Motor neuron (in vitro differentiated cells): ENCODE measurements around the gene MEX3D. TPM values are rescaled to one million over a fixed set of nuclear protein-coding genes. Genes with fewer than 3 reads are reported as not detected.

Experiments used
- ATAC-seq, 8 experiments: fragments of 200-7000 bp; cut with Tn5 transposase; replicated peaks in 6 of 8; 2 replicates each; pipeline ENCODE4 v1.8.0; 2021; ENCODE audit warnings: mild to moderate bottlenecking in 8 of 8, moderate library complexity in 8 of 8
- H3K27ac ChIP-seq, 2 donors: fragments of 250-450 bp; sonication (Bioruptor Pico); 2 replicates each; pipeline ENCODE4 v1.9.0; 2021; ENCODE audit warnings: antibody characterized with exemption in 2 of 2, mild to moderate bottlenecking in 2 of 2, moderate library complexity in 1 of 2
- H3K4me1 ChIP-seq, 2 donors: fragments of 250-450 bp; sonication (Bioruptor Pico); replicated peaks in 1 of 2; 2 replicates each; pipeline ENCODE4 v1.6.1; 2021; ENCODE audit warnings: antibody characterized with exemption in 2 of 2, mild to moderate bottlenecking in 2 of 2, moderate library complexity in 1 of 2
- H3K4me3 ChIP-seq, 5 donors: fragments of 250-450 bp; sonication (Bioruptor Pico); 2 replicates each; pipeline ENCODE4 v1.9.0; 2021; ENCODE audit warnings: antibody characterized with exemption in 5 of 5, mild to moderate bottlenecking in 5 of 5, moderate library complexity in 4 of 5
- WGBS, 10 experiments: fragments of 450-650 bp; shearing (Covaris generic); methylation state at CpG; one replicate each; pipeline ENCODE4 v1.0.0; 2022; 5-methylcytosine and 5-hydroxymethylcytosine counted together
- in situ Hi-C, 9 experiments: fragments of 400-800 bp; cut with MboI; loops; one replicate each; pipeline ENCODE4 v1.15.0; 2021; ENCODE audit warnings: low sequenced_read_pairs in 9 of 9, low pct_unique_long_range_greater_than_20kb in 2 of 9; ENCODE audit not compliant: unreplicated experiment in 9 of 9
- total RNA-seq, 8 experiments: library from RNA; unstranded; fragments of 300-600 nt; gene quantifications; 2 replicates each; pipeline versions ENCODE4 v1.2.3 to v1.2.4, GENCODE V29; 2022

Gene MEX3D
- total RNA-seq = 10 to 100 TPM in 6 of 8 experiments, 1 to 10 TPM in 2; 3.2 to 46.9 (median 18.1) TPM

DNA sequence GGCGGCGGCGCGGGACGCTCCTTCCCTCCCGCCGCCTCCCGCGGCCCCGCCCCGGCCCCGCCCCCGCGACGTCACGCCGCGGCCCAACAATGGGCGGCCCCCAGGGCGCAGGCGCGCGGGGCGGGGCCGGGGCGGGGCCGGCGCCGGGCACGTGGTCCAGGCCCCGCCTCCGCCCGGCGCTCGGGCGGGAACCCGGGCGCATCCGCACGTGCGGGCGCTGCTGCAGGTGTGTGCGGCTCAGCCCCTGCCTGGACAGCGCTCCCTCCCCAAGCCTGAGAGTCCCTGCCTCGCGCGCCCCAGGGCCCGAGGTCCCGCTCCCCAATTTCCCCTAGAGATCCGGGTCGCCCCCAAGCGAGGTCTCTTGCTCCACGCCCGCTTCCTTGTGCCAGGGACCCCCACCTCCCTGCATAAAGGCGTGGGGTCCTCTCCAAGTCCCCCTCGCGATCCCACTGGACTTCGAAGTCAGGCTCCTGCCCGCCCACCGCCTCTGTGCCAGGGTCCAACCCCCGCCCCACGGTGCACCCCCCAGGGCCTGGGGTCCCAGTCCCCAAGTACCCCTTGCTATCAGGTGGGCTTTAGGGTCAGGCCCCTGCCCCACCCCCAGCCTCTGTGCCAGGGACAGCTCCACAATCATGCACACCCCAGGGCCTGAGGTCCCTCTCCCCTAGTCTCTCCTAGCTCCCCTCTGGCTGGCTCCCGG is at the start of gene MEX3D:
TSS of gene MEX3D (minus strand) at position 6 of the 700 bp plus-strand sequence. CDS start 267 bp downstream, outside the sequence.
- in situ Hi-C loops = no loop called here
- WGBS, 10 experiments = no CpG with 5 or more reads among the region's 63 CpGs
- Histone ChIP-seq H3K27ac (peak within 1 kb of the TSS; percentile 91 to 99), H3K4me1 (peaks cover 8 to 13% of the 10 kb centered on the region in 2 donors), H3K4me3 (peak within 1 kb of the TSS; percentile 63 to 96 (median 89))
- peak; percentile 8 to 53 (median 25) for ATAC-seq

GRCh38 chr19:1616875-1617274 is 48.8 kb upstream of the MEX3D start:
- in situ Hi-C loops = no loop called here
- no peak overlapping the region for H3K4me3 ChIP-seq
- ATAC-seq = no peak
- WGBS, 10 experiments = 57 to 100% (median 75%) methylated on average over 2 to 4 of the region's 4 CpGs; no CpG with 5 or more reads in 2 of the 10 experiments
- no peak overlapping the region for H3K27ac ChIP-seq
- H3K4me1 ChIP-seq = no peaks in the 10 kb centered on the region

GRCh38 chr19:1616396-1616795 is 48.3 kb upstream of the MEX3D start:
- no peaks in the 10 kb centered on the region for H3K4me1 ChIP-seq
- ATAC-seq = peak in 1 of 8 experiments; percentile 65
- no peak overlapping the region for H3K27ac ChIP-seq
- no peak overlapping the region for H3K4me3 ChIP-seq
- 45 to 100% (median 97%) methylated on average over 1 to 6 of the region's 8 CpGs; no CpG with 5 or more reads in 3 of the 10 experiments for WGBS, 10 experiments
- in situ Hi-C loops = no loop called here

GRCh38 chr19:1615156-1615765 is 47.1 kb upstream of the MEX3D start:
- in situ Hi-C loops = no loop called here
- 70 to 100% (median 97%) methylated on average over 1 to 5 of the region's 41 CpGs; no CpG with 5 or more reads in 5 of the 10 experiments for WGBS, 10 experiments
- no peak for ATAC-seq
- Histone ChIP-seq H3K4me1 (no peaks in the 10 kb centered on the region), H3K4me3 (no peak overlapping the region), H3K27ac (no peak overlapping the region)

DNA sequence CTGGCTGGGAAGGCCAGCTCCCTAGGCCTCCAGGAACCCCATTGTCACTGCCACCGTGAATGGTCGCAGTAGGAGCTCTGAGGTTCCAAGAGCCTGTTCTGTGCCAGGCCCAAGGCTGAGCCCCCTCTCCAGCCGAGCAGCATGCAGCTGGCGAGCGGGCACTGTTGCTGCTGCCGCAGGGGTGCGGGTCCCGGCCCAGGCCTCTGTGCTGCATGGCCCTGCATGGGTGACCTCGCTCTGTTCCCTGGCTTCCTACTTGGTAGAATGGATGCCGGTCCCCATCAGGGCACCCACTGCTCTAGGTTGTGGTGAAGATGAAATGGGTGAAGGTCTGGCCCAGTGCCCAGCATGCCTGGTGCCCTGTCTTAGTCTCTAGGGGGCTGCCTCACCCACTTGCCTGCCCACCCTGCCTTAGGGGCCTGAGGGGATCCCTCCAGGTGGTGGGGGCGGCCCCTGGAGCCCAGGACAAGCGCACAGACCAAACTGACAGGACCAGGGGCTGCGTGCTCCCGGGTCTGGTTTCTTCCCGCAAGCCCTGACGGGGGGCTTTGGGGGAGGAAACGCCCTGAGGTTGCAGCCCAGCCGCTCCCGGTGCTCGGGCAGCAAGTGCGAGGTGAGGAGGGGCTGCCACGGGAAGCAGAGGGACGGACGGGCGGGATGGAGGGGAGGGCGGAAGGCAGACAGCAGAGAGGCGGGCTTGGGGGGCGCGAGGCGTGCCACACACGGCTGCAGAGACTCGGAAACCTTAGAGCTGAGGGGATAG is 45.9 kb upstream of the MEX3D start:
- WGBS, 10 experiments = 100% methylated on average over 1 to 3 of the region's 32 CpGs; no CpG with 5 or more reads in 7 of the 10 experiments
- Histone ChIP-seq H3K27ac (no peak overlapping the region), H3K4me3 (no peak overlapping the region), H3K4me1 (no peaks in the 10 kb centered on the region)
- in situ Hi-C loops = no loop called here
- no peak for ATAC-seq

DNA sequence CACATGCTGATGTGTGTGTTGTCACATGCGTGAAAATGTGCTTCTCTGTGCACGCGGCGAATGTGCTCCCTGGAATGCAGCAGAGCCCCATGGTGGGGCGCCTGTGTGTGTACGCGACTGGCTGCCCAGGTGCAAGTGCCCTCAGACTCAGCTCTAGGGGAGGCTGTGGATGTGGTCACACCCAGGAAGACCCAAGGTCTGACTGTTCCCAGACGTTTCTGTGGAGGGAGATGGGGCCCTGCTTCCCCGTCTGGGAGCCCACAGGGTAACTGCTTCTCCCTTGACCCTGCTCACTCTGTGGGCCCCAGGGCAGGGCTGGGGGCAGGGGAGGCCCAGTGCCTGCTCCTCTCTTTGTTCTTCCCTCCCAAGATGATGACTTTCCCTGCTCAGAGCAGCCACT is 45.0 kb upstream of the MEX3D start:
- H3K4me1 ChIP-seq = no peaks in the 10 kb centered on the region
- no peak overlapping the region for H3K4me3 ChIP-seq
- in situ Hi-C loops = no loop called here
- no peak overlapping the region for H3K27ac ChIP-seq
- WGBS, 10 experiments = no CpG with 5 or more reads among the region's 9 CpGs
- ATAC-seq = peak in 3 of 8 experiments; percentile 10 to 15 (median 14)

DNA sequence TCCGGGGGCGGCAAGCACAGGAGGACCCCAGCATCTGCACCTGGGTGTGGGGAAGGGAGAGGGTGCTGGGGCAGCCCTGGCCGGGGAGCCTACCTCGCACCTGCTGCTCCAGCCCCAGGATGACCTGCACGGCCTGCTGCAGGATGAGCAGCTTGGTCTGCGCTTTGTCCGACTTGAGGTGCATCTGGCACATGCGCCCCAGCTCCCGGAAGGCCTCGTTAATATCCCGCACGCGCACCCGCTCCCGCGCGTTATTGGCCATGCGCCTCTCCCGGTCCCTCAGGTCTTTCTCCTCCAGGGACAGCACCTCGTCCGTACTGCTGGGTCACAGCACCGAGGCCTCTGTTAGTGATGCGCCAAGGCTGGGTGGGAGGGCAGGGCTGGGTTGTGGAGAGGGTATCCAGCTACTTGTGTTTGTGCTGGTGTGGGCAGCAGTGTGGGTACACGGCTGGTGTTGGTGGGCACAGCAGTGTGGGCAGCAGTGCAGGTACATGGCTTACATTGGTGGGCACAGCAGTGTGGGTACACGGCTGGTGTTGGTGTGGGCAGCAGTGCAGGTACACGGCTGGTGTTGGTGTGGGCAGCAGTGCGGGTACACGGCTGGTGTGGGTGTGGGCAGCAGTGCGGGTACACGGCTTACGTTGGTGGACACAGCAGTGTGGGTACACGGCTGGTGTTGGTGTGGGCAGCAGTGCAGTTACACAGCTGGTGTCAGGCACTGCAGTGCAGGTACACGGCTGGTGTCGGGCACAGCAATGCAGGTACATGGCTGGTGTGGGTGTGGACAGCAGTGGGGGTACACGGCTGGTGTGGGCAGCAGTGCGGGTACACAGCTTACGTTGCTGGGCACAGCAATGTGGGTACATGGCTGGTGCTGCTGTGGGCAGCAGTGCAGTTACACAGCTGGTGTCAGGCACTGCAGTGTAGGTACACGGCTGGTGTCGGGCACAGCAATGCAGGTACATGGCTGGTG is 44.3 kb upstream of the MEX3D start:
- 90 to 100% (median 100%) methylated on average over 1 to 7 of the region's 39 CpGs; no CpG with 5 or more reads in 3 of the 10 experiments for WGBS, 10 experiments
- in situ Hi-C loops = no loop called here
- Histone ChIP-seq H3K4me3 (no peak overlapping the region), H3K4me1 (no peaks in the 10 kb centered on the region), H3K27ac (no peak overlapping the region)
- ATAC-seq = peak in 3 of 8 experiments; percentile 2 to 10 (median 8)

DNA sequence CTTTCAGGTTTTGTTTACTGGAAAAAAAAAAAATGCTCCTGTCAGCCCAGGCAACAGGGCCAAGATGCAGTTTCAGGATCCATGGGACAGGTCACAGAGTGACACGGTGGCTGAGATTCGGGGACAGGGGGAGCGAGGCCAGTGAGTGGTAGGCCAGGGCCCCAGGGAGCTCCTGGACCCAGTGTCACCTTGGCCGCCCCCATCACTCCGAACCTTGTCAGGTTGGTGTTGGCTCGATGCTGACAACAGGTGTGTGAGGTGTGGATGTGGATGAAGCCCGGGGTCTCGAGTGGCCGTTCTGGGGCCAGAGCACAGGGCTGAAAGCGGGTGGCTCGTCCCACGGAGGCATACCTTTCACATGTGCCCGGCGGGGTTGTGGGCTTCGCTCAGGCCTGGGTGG is 43.2 kb upstream of the MEX3D start:
- 83 to 100% (median 100%) methylated on average over 1 to 5 of the region's 15 CpGs; no CpG with 5 or more reads in 5 of the 10 experiments for whole genome bisulfite sequencing, 10 experiments
- Histone ChIP-seq H3K27ac (no peak overlapping the region), H3K4me3 (no peak overlapping the region), H3K4me1 (peaks cover 0 to 2% of the 10 kb centered on the region in 2 donors)
- ATAC-seq = no peak
- in situ Hi-C loops = no loop called here

DNA sequence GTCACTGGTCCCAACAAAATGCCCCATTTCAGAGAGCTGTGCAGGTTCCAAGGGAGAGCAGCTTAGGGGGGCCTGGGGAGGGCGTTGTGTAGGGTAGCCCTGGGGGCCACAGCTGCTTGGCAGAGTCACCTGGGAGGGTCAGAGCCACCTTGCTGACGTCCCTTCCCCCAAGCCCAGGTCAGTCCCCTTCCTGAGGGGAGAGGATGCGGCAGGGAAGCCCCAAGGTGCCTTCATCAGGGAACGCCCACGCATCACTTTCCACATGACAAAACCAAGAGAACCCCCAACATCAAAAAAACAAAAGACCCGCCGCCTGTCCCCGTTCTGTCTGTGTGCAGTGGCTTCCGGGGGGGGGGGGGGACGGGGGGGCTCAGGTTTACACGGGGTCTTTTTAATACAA is 42.5 kb upstream of the MEX3D start:
- no peak for ATAC-seq
- Histone ChIP-seq H3K27ac (no peak overlapping the region), H3K4me3 (no peak overlapping the region), H3K4me1 (peaks cover 0 to 5% of the 10 kb centered on the region in 2 donors)
- WGBS, 10 experiments = no CpG with 5 or more reads among the region's 11 CpGs
- in situ Hi-C loops = no loop called here

DNA sequence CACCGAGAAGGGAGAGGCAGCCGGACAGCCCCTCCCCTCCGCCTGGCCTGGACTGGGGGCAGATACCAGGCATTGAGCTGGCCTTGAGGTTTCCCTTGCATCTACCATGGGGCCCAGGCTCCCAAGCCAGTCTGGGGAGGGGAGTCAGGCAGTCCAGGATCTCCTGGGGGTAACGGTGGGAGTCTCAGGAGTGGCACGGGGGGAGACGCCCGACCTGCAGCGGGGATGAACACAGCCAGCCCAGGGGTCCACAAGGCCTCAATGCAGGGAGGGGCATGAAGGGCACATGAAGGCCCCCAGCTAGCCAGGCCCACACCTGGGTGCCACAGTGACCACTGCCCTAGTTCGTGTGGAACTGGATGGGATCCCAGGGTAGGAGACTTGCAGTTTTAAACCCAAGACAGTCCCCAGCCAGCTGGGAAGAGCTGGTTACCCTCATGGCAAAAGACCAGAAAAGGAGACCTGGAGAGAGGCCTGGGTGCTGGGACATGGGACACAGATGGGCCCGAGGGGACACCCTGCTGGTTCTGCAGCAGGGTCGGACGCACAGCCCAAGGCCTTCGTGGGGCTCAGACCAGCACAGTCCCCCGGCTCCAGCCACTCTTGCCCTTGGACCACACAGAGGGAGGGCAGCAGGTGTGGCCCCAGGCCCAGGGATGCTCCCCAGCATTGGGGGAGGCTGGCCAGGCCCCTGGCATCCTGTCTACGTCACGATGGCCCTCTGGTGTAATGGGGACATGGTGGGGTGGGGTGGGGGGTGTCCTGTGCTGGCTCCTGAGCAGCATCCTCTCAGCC is 41.8 kb upstream of the MEX3D start:
- in situ Hi-C loops = no loop called here
- ATAC-seq = no peak
- 80 to 100% (median 100%) methylated on average over 2 to 4 of the region's 16 CpGs; no CpG with 5 or more reads in 5 of the 10 experiments for WGBS, 10 experiments
- no peak overlapping the region for H3K27ac ChIP-seq
- no peak overlapping the region for H3K4me3 ChIP-seq
- peaks cover 0 to 5% of the 10 kb centered on the region in 2 donors for H3K4me1 ChIP-seq

GRCh38 chr19:1609103-1609396 is 40.9 kb upstream of the MEX3D start:
- peaks cover 5 to 9% of the 10 kb centered on the region in 2 donors for H3K4me1 ChIP-seq
- H3K27ac ChIP-seq = no peak overlapping the region
- WGBS, 10 experiments = 0 to 78% (median 28%) methylated on average over 1 to 5 of the region's 10 CpGs; no CpG with 5 or more reads in 4 of the 10 experiments
- no peak for ATAC-seq
- in situ Hi-C loops = no loop called here
- H3K4me3 ChIP-seq = no peak overlapping the region
